K562 (cell line): Measurements from ENCODE around the gene CXCL17. TPM values are rescaled to one million over a fixed set of nuclear protein-coding genes. Genes with fewer than 3 reads are reported as not detected.

Experiments used
- ATF1 ChIP-seq, 2 experiments: fragments of 450-650 bp in 1 of 2; IDR thresholded peaks; 2 replicates each; pipeline ENCODE4 v1.6.1; 2016; ENCODE audit warnings: missing compliant biosample characterization in 1 of 2, missing genetic modification characterization in 1 of 2
- CC2D1A ChIP-seq: fragments of 450-650 bp; IDR thresholded peaks from 2 replicates; pipeline ENCODE4 v1.6.1; 2017; ENCODE audit warnings: mild to moderate bottlenecking
- CEBPG ChIP-seq, 3 experiments: fragments of 200-800 bp in 1 of 3; sonication (Bioruptor generic) in 1 of 3; sonication (generic) in 1 of 3; formaldehyde crosslinking in 1 of 3; IDR thresholded peaks in 2 of 3; conservative IDR thresholded peaks in 1 of 3; 2 replicates each; pipeline versions ENCODE4 v1.6.1 to v1.8.0; 2016 to 2022; ENCODE audit warnings: missing compliant biosample characterization in 2 of 3, missing genetic modification characterization in 2 of 3, mild to moderate bottlenecking in 1 of 3, missing genetic modification reagents in 1 of 3
- E2F6 ChIP-seq, 2 experiments: IDR thresholded peaks; 2 replicates each; pipeline ENCODE4 v1.6.1; 2011; ENCODE audit warnings: borderline replicate concordance in 1 of 2, control low read depth in 1 of 2, low read depth in 1 of 2, low read length in 1 of 2, mild to moderate bottlenecking in 1 of 2, mixed read lengths in 1 of 2, moderate library complexity in 1 of 2; ENCODE audit not compliant: insufficient read depth in 1 of 2, insufficient read length in 1 of 2, poor library complexity in 1 of 2, severe bottlenecking in 1 of 2; ENCODE audit errors: extremely low read depth in 1 of 2
- ELF1 ChIP-seq: fragments of 200-800 bp; sonication (Bioruptor generic); IDR thresholded peaks from 2 replicates; pipeline ENCODE4 v1.6.1; 2016; ENCODE audit warnings: missing genetic modification characterization, missing compliant biosample characterization
- ETV5 ChIP-seq: sonication (generic); formaldehyde crosslinking; IDR thresholded peaks from 2 replicates; pipeline ENCODE4 v1.4.0; 2020; ENCODE audit warnings: low read depth, mild to moderate bottlenecking, missing genetic modification reagents
- KLF16 ChIP-seq: IDR thresholded peaks from 2 replicates; pipeline ENCODE4 v1.6.1; 2016; ENCODE audit warnings: antibody characterized with exemption
- MAFK ChIP-seq: IDR thresholded peaks from 2 replicates; pipeline ENCODE4 v1.6.1; 2011; ENCODE audit warnings: low read length, improper control_type of control experiment
- NFIC ChIP-seq: fragments of 450-650 bp; IDR thresholded peaks from 2 replicates; pipeline ENCODE4 v1.6.1; 2017; ENCODE audit warnings: mild to moderate bottlenecking, inconsistent platforms
- RBM34 ChIP-seq: fragments of 200-400 bp; formaldehyde crosslinking; IDR thresholded peaks from 2 replicates; pipeline ENCODE4 v1.6.1; 2018; ENCODE audit warnings: low read length, borderline replicate concordance; ENCODE audit not compliant: insufficient read depth
- SIRT6 ChIP-seq: IDR thresholded peaks from one replicate; pipeline ENCODE4 v1.6.1; 2012; ENCODE audit warnings: low read depth, mild to moderate bottlenecking, control low read depth, inconsistent platforms, low read length, moderate library complexity
- ZNF518B ChIP-seq: fragments of 250-450 bp; sonication (Bioruptor Pico); IDR thresholded peaks from 2 replicates; pipeline ENCODE4 v1.5.0; 2021; ENCODE audit warnings: mild to moderate bottlenecking, moderate library complexity
- ZNF778 ChIP-seq: fragments of 450-650 bp; formaldehyde crosslinking; IDR thresholded peaks from 2 replicates; pipeline ENCODE4 v1.4.0; 2020; ENCODE audit warnings: mild to moderate bottlenecking, moderate library complexity
- ZZZ3 ChIP-seq: fragments of 450-650 bp; IDR thresholded peaks from 2 replicates; pipeline ENCODE4 v1.6.1; 2016; ENCODE audit warnings: antibody characterized with exemption, mild to moderate bottlenecking, moderate library complexity
- polyA plus RNA-seq, 8 experiments: library from polyadenylated mRNA; depleted of rRNA in 4 of 8; stranded (reverse) in 5 of 8; unstranded in 3 of 8; fragments of >200 nt; fragmentation: Nextera tagmentation in 2 of 8; fragmentation: Illumina TruSeq in 1 of 8; extraction: Ambion mirVana in 2 of 8; extraction: Trizol in 1 of 8; gene quantifications; 2 replicates each; pipeline versions ENCODE4 v1.2.1 to v1.2.3, GENCODE V29; 2011 to 2014; ENCODE audit warnings: inconsistent platforms in 1 of 8, missing spikeins in 1 of 8
- total RNA-seq, 7 experiments: library from RNA; depleted of rRNA in 6 of 7; stranded (reverse); fragments of >200 nt in 6 of 7; fragmentation: Illumina TruSeq in 2 of 7; extraction: Trizol in 2 of 7; gene quantifications; 2 replicates each; pipeline versions ENCODE4 v1.2.1 to v1.2.3, GENCODE V29; 2011 to 2021; ENCODE audit warnings: low replicate concordance in 1 of 7
- TF ChIP-seq, protein P1 (sequence below): fragments of 450-650 bp; formaldehyde crosslinking; IDR thresholded peaks from 2 replicates; pipeline ENCODE4 v1.4.0; 2022; ENCODE audit warnings: mild to moderate bottlenecking, moderate library complexity
- TF ChIP-seq, protein P2 (sequence below): fragments of 450-650 bp; formaldehyde crosslinking; IDR thresholded peaks from 2 replicates; pipeline ENCODE4 v1.4.0; 2020; ENCODE audit warnings: mild to moderate bottlenecking, moderate library complexity
- TF ChIP-seq, protein P3 (sequence below), 2 experiments: fragments of 450-650 bp; conservative IDR thresholded peaks; 2 replicates each; pipeline ENCODE4 v1.6.1; 2017; ENCODE audit warnings: mild to moderate bottlenecking in 2 of 2, moderate library complexity in 2 of 2

The CXCL17 gene
- total and polyA plus RNA-seq, 9 of the 15 experiments (the other 6 are each of a cell fraction or from before 2014, with no cell fraction given): 0.10 to 0.15 TPM; not detected in 7

DNA sequence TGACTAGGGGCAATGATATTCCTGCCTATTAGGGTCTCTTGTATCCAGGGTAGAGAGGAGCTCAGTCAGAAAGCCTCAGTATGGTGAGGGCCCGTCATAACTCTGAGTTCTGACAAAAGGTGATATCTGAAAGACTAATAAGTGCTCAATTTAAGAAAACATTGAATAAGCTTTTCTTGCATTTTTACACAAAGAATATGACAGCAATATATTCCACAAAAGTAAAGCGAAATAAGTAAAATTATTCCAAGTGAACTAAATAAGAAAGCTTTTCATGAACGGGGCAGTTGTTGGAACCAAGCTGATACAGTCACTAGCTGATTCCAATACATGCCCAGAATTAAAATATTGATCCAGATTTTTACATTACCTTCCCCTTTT lies 45.0 kb upstream of the CXCL17 start (continued):
- TF ChIP-seq SIRT6 (no peak), ETV5 (CRISPR knock-in tag) (no peak), ATF1 (CRISPR knock-in tag; IDR thresholded peaks at IDR 0.05) (no peak), ATF1 (tag; IDR thresholded peaks at IDR 0.05) (no peak), E2F6 (IDR thresholded peaks at IDR 0.05; ENCODE audit: borderline replicate concordance in 1 of 2, extremely low read depth in 1 of 2, insufficient read depth in 1 of 2, insufficient read length in 1 of 2, low read depth in 1 of 2, low read length in 1 of 2, poor library complexity in 1 of 2, severe bottlenecking in 1 of 2) (no peak), ELF1 (tag) (no peak), RBM34 (no peak), KLF16 (no peak), ZNF518B (CRISPR knock-in tag) (no peak), CEBPG (CRISPR knock-in tag; IDR thresholded peaks at IDR 0.05) (no peak), CEBPG (tag; conservative IDR thresholded peaks at IDR 0.05 in 1 of 2, IDR thresholded peaks at IDR 0.05 in 1 of 2) (no peak), NFIC (no peak), ZNF778 (no peak), ZZZ3 (no peak), MAFK (0 out of 2 replicates have a peak, but pooled peaks have one; percentile 13), CC2D1A (no peak)
- TF ChIP-seq, protein P1, sequence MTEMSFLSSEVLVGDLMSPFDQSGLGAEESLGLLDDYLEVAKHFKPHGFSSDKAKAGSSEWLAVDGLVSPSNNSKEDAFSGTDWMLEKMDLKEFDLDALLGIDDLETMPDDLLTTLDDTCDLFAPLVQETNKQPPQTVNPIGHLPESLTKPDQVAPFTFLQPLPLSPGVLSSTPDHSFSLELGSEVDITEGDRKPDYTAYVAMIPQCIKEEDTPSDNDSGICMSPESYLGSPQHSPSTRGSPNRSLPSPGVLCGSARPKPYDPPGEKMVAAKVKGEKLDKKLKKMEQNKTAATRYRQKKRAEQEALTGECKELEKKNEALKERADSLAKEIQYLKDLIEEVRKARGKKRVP (CRISPR knock-in tag): no peak
- TF ChIP-seq, protein P2, sequence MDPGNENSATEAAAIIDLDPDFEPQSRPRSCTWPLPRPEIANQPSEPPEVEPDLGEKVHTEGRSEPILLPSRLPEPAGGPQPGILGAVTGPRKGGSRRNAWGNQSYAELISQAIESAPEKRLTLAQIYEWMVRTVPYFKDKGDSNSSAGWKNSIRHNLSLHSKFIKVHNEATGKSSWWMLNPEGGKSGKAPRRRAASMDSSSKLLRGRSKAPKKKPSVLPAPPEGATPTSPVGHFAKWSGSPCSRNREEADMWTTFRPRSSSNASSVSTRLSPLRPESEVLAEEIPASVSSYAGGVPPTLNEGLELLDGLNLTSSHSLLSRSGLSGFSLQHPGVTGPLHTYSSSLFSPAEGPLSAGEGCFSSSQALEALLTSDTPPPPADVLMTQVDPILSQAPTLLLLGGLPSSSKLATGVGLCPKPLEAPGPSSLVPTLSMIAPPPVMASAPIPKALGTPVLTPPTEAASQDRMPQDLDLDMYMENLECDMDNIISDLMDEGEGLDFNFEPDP: no peak
- TF ChIP-seq, protein P3, sequence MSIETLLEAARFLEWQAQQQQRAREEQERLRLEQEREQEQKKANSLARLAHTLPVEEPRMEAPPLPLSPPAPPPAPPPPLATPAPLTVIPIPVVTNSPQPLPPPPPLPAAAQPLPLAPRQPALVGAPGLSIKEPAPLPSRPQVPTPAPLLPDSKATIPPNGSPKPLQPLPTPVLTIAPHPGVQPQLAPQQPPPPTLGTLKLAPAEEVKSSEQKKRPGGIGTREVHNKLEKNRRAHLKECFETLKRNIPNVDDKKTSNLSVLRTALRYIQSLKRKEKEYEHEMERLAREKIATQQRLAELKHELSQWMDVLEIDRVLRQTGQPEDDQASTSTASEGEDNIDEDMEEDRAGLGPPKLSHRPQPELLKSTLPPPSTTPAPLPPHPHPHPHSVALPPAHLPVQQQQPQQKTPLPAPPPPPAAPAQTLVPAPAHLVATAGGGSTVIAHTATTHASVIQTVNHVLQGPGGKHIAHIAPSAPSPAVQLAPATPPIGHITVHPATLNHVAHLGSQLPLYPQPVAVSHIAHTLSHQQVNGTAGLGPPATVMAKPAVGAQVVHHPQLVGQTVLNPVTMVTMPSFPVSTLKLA (conservative IDR thresholded peaks at IDR 0.05): no peak
